Neural progenitor cell (in vitro differentiated cells): ENCODE results near the gene JHY. TPM values are rescaled to one million over a fixed set of nuclear protein-coding genes. Genes with fewer than 3 reads are reported as not detected.
A peak's percentile ranks its signal among the peaks of the same experiment; 100 is the strongest.

Source experiments
- DNase-seq: peaks from one replicate; pipeline ENCODE4 v3.0.0-alpha.2; 2016; ENCODE audit warnings: low spot score
- H2AFZ ChIP-seq: fragments of 200-600 bp; sonication (generic); replicated peaks from 2 replicates; pipeline ENCODE4 v1.6.1; 2016; ENCODE audit warnings: antibody characterized with exemption
- H3F3A ChIP-seq: fragments of 200-600 bp; sonication (generic); 2 replicates; pipeline ENCODE4 v1.6.1; 2016; ENCODE audit warnings: antibody characterized with exemption, low read depth
- H3K27ac ChIP-seq: fragments of 200-600 bp; sonication (generic); 2 replicates; pipeline ENCODE4 v1.5.1; 2016; ENCODE audit warnings: mild to moderate bottlenecking
- H3K27me3 ChIP-seq: fragments of 200-600 bp; sonication (generic); 2 replicates; pipeline ENCODE4 v1.6.1; 2016; ENCODE audit warnings: mild to moderate bottlenecking, moderate library complexity
- H3K36me3 ChIP-seq: fragments of 200-600 bp; sonication (generic); 2 replicates; pipeline ENCODE4 v1.5.1; 2016
- H3K4me1 ChIP-seq: fragments of 200-600 bp; sonication (generic); 2 replicates; pipeline ENCODE4 v1.6.1; 2016; ENCODE audit warnings: mixed run types
- H3K4me2 ChIP-seq: fragments of 200-600 bp; sonication (generic); 2 replicates; pipeline ENCODE4 v1.6.1; 2016
- H3K4me3 ChIP-seq: fragments of 200-600 bp; sonication (generic); 2 replicates; pipeline ENCODE4 v1.5.1; 2016
- H3K79me2 ChIP-seq: fragments of 200-600 bp; sonication (generic); 2 replicates; pipeline ENCODE4 v1.6.1; 2016; ENCODE audit warnings: low read depth
- H3K9ac ChIP-seq: fragments of 200-600 bp; sonication (generic); 2 replicates; pipeline ENCODE4 v1.6.1; 2016
- H3K9me3 ChIP-seq: fragments of 200-600 bp; sonication (generic); 2 replicates; pipeline ENCODE4 v1.5.1; 2016; ENCODE audit warnings: low read depth
- H4K20me1 ChIP-seq: fragments of 200-600 bp; sonication (generic); 2 replicates; pipeline ENCODE4 v1.6.1; 2016; ENCODE audit warnings: low read depth
- H3K27ac Mint-ChIP-seq: 3 replicates; pipeline ENCODE4 v1.8.0; 2021; ENCODE audit warnings: mixed read lengths
- H3K27me3 Mint-ChIP-seq: 2 replicates; pipeline ENCODE4 v1.8.0; 2022; ENCODE audit warnings: low read depth, mild to moderate bottlenecking, inconsistent platforms, moderate library complexity, mixed read lengths; ENCODE audit not compliant: insufficient read depth
- H3K36me3 Mint-ChIP-seq: 3 replicates; pipeline ENCODE4 v1.8.0; 2021; ENCODE audit warnings: mixed read lengths
- H3K4me1 Mint-ChIP-seq: 3 replicates; pipeline ENCODE4 v1.8.0; 2021; ENCODE audit warnings: mixed read lengths
- H3K4me3 Mint-ChIP-seq: 3 replicates; pipeline ENCODE4 v1.8.0; 2021; ENCODE audit warnings: mild to moderate bottlenecking, moderate library complexity, mixed read lengths
- H3K9me3 Mint-ChIP-seq: 3 replicates; pipeline ENCODE4 v1.8.0; 2020; ENCODE audit warnings: mixed read lengths
- EZH2 ChIP-seq: fragments of 200-600 bp; sonication (generic); IDR thresholded peaks from 2 replicates; pipeline ENCODE4 v1.6.1; 2017; ENCODE audit warnings: antibody characterized with exemption, mild to moderate bottlenecking, moderate library complexity
- EZH2phosphoT487 ChIP-seq: fragments of 200-600 bp; sonication (generic); IDR thresholded peaks from 2 replicates; pipeline ENCODE4 v1.6.1; 2017; ENCODE audit warnings: antibody characterized with exemption
- total RNA-seq: library from RNA; depleted of rRNA; stranded (reverse); fragments of >200 nt; gene quantifications from 2 replicates; pipeline ENCODE4 v1.2.3, GENCODE V29; 2015; ENCODE audit warnings: low replicate concordance
- TF ChIP-seq, protein P1 (sequence below): fragments of 200-600 bp; sonication (generic); IDR thresholded peaks from 2 replicates; pipeline ENCODE4 v1.5.1; 2017; ENCODE audit warnings: antibody characterized with exemption, mild to moderate bottlenecking

The JHY gene
- total RNA-seq, 1 donor from 2014 or later = 0.69 TPM

- H3K79me2 ChIP-seq = no peaks in the 10 kb centered on the region
- H3K36me3 Mint-ChIP-seq = no peaks in the 10 kb centered on the region
- no peaks in the 10 kb centered on the region for H3K9me3 Mint-ChIP-seq
- H3K4me2 ChIP-seq = peak overlapping the region; percentile 23
- H4K20me1 ChIP-seq = no peaks in the 10 kb centered on the region
- H3K36me3 ChIP-seq = no peaks in the 10 kb centered on the region
- no peaks in the 10 kb centered on the region for H3K9me3 ChIP-seq
- peaks cover 36% of the 10 kb centered on the region for H3K4me1 Mint-ChIP-seq
- no peaks in the 10 kb centered on the region for H3K27me3 Mint-ChIP-seq
- H3K4me1 ChIP-seq = peaks cover 24% of the 10 kb centered on the region
- H3K27ac ChIP-seq = no peak overlapping the region
- TF ChIP-seq, protein P1, sequence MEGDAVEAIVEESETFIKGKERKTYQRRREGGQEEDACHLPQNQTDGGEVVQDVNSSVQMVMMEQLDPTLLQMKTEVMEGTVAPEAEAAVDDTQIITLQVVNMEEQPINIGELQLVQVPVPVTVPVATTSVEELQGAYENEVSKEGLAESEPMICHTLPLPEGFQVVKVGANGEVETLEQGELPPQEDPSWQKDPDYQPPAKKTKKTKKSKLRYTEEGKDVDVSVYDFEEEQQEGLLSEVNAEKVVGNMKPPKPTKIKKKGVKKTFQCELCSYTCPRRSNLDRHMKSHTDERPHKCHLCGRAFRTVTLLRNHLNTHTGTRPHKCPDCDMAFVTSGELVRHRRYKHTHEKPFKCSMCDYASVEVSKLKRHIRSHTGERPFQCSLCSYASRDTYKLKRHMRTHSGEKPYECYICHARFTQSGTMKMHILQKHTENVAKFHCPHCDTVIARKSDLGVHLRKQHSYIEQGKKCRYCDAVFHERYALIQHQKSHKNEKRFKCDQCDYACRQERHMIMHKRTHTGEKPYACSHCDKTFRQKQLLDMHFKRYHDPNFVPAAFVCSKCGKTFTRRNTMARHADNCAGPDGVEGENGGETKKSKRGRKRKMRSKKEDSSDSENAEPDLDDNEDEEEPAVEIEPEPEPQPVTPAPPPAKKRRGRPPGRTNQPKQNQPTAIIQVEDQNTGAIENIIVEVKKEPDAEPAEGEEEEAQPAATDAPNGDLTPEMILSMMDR = no peak
- TF ChIP-seq EZH2 = no peak
- TF ChIP-seq EZH2phosphoT487 = no peak
- H3K27ac Mint-ChIP-seq = no peak overlapping the region
- peak overlapping the region; percentile 18 for H2AFZ ChIP-seq
- no peak overlapping the region for H3K9ac ChIP-seq
- no peak for DNase-seq
- no peak overlapping the region for H3K4me3 Mint-ChIP-seq
- peaks cover 5% of the 10 kb centered on the region for H3F3A ChIP-seq
- no peaks in the 10 kb centered on the region for H3K27me3 ChIP-seq
- no peak overlapping the region for H3K4me3 ChIP-seq
These were observed 30.3 kb upstream of the JHY start for GRCh38 chr11:122852074-122852795.

DNA sequence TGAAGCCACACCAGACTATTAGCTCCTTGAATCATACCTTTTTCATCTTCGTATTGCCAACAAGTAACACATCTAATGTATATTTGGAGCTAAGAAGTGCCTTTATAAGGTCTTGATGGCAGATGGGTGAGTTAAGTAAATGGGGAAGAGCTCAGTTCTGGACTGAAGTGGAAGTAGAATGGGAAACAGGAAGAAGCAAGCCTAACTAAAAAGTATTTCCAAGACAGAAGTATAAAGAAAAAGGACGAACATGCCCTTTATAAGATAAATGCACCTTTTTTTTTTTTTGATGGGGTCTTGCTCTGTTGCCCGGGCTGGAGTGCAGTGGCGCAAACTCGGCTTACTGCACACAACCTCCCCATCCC is 29.8 kb upstream of the JHY start:
- no peak overlapping the region for H3K4me2 ChIP-seq
- H3F3A ChIP-seq = peaks cover 5% of the 10 kb centered on the region
- Mint-ChIP-seq H3K4me3 (no peak overlapping the region), H3K36me3 (no peaks in the 10 kb centered on the region), H3K4me1 (peaks cover 36% of the 10 kb centered on the region), H3K27me3 (no peaks in the 10 kb centered on the region), H3K9me3 (no peaks in the 10 kb centered on the region), H3K27ac (no peak overlapping the region)
- no peak overlapping the region for H3K27ac ChIP-seq
- peaks cover 24% of the 10 kb centered on the region for H3K4me1 ChIP-seq
- no peaks in the 10 kb centered on the region for H3K79me2 ChIP-seq
- no peaks in the 10 kb centered on the region for H3K36me3 ChIP-seq
- peak overlapping the region; percentile 18 for H2AFZ ChIP-seq
- H3K4me3 ChIP-seq = no peak overlapping the region
- H4K20me1 ChIP-seq = no peaks in the 10 kb centered on the region
- TF ChIP-seq EZH2 (no peak), EZH2phosphoT487 (no peak)
- TF ChIP-seq, protein P1 = no peak
- H3K9ac ChIP-seq = no peak overlapping the region
- DNase-seq = no peak
- no peaks in the 10 kb centered on the region for H3K27me3 ChIP-seq
- no peaks in the 10 kb centered on the region for H3K9me3 ChIP-seq

GRCh38 chr11:122853261-122853660 is 29.3 kb upstream of the JHY start:
- Mint-ChIP-seq H3K4me3 (no peak overlapping the region), H3K27me3 (no peaks in the 10 kb centered on the region), H3K4me1 (peaks cover 36% of the 10 kb centered on the region), H3K27ac (no peak overlapping the region), H3K9me3 (no peaks in the 10 kb centered on the region), H3K36me3 (no peaks in the 10 kb centered on the region)
- no peaks in the 10 kb centered on the region for H3K79me2 ChIP-seq
- no peak overlapping the region for H3K4me3 ChIP-seq
- H4K20me1 ChIP-seq = no peaks in the 10 kb centered on the region
- no peaks in the 10 kb centered on the region for H3K27me3 ChIP-seq
- no peak for DNase-seq
- peaks cover 5% of the 10 kb centered on the region for H3F3A ChIP-seq
- H3K4me1 ChIP-seq = peaks cover 24% of the 10 kb centered on the region
- no peak overlapping the region for H3K9ac ChIP-seq
- H3K4me2 ChIP-seq = no peak overlapping the region
- H3K36me3 ChIP-seq = no peaks in the 10 kb centered on the region
- H3K9me3 ChIP-seq = no peaks in the 10 kb centered on the region
- peak overlapping the region; percentile 99 for H2AFZ ChIP-seq
- no peak overlapping the region for H3K27ac ChIP-seq
- TF ChIP-seq EZH2phosphoT487 = no peak
- TF ChIP-seq EZH2 = no peak
- TF ChIP-seq, protein P1 = no peak
